ENCODE data around the gene CATSPERD.
"Not testable (repeated sequence)": the region's sequence is repeated elsewhere in the genome, so short reads cannot be mapped to it uniquely, and the experiment has no call there.

The CATSPERD gene

DNA sequence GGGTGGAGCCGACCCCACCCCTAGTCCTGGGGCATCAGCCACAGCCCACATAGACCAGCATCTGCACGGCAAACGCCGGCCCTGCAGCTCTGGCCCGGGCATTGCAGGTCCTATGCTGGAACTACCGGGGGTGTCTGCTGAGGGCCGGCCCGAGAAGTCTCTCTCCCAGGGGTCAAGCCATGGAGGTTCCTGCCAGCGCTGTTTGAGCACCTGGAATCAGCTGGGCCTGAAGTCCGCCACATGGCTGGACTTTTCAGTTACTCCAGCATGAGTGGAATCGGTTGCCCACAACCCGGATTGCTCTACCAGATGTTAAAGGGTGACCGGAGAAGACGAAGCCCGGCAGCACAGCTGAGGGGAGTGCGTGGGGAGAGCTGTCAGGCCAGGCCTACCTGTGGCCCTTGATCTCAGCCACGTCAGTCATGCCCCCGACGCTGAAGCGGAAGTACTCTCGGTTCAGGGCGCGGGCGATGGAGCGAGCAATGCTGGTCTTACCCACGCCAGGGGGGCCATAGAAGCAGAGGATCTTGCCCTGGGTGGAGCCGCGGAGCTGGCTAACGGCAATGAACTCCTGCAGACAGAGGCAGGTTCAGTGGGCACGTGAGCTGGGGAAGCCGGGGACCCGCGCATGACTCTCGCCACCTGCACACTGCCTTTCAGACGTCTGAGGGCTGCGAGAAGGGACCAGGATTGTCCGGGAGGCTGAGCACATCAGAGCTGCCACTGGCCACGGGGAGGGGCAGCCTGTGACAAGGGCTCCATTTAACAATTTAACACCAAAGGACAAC, 21.6 kb upstream of the CATSPERD start:
- DNase-seq, result no peak

DNA sequence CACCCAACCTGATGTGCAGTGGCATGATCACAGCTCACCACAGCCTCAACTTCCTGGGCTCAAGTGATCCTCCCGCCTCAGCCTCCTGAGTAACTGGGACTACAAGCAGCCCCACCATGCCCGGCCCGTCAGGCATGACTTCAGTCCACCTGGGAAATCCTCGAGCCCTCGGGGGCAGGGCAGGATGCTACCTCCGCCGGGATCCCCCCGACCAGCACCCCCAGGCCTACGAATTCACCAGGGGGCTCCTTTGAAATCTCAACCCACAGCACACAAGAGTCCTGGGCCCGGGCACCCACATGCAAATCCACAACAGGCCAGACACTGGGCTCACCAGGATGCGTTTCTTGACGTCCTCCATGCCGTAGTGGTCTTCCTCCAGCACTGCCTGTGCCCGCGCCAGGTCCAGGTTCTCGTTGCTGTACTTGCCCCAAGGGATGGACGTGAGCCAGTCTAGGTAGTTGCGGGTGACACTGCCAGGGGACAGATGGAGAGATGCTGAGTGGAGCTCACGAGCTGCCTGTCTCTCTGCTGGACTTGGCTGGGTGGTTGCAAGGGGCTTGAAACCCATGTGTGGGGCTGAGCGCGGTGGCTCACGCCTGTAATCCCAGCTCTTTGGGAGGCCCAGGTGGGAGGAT, 19.9 kb upstream of the CATSPERD start:
- DNase-seq, result no peak

DNA sequence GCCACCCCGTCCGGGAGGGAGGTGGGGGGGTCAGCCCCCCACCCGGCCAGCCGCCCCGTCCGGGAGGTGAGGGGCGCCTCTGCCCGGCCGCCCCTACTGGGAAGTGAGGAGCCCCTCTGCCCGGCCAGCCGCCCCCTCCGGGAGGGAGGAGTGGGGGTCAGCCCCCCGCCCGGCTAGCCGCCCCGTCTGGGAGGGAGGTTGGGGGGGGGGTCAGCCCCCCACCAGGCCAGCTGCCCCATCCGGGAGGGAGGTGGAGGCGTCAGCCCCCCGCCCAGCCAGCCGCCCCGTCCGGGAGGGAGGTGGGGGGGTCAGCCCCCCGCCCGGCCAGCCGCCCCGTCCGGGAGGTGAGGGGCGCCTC, 18.4 kb upstream of the CATSPERD start:
- not testable (repeated sequence) for DNase-seq

DNA sequence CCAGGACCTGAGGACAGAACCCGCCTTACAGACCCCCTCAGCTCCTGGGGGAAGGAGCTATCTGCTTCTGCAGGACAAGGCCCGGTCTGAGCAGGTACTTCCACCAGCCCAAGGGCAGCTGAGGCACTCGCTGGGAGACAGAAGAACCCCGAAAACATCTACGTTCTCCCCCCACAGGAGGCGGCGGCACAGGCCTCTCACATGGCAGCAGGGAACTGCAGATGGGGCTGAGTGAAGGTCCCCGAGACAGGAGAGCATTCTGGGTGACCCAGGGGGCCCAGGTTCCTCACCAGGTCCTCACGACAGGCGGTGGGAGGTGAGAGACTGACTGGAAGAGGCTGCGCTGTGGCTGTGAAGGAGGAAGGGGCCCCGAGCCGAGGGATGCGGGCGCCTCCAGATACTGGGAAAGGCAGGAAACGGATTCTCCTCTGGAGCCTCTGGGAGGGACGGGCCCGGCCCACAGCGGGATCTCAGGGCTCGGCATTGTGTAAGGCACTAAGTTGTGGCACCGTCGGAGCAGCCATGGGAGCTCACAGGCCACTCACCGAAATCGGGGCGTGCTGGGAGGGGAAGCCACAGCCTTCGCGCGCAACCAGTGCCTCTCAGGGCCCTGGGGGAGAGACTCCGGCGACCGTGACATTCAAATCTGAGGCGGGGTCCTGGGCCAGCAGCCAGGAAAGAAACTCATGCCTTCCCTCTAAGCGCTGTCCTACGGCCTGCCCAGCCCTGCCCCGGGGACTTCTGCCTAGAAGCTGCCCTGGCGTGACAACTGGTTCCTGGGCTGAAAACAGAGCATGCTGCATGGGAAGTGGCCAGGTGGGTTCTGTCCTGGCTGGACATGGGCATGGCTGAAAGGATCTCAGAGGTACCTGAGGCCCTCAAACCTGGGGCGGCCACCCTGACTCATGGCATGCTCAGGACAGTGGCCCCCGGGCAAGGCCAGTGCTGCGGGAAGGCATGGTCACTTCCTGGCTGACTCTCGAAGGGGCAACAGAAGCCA, 16.3 kb upstream of the CATSPERD start:
- no peak for DNase-seq

- DNase-seq, result no peak
These were observed 14.9 kb upstream of the CATSPERD start for GRCh38 chr19:5705552-5705951.

GRCh38 chr19:5706876-5707573, 13.4 kb upstream of the CATSPERD start:
- no peak for DNase-seq

DNA sequence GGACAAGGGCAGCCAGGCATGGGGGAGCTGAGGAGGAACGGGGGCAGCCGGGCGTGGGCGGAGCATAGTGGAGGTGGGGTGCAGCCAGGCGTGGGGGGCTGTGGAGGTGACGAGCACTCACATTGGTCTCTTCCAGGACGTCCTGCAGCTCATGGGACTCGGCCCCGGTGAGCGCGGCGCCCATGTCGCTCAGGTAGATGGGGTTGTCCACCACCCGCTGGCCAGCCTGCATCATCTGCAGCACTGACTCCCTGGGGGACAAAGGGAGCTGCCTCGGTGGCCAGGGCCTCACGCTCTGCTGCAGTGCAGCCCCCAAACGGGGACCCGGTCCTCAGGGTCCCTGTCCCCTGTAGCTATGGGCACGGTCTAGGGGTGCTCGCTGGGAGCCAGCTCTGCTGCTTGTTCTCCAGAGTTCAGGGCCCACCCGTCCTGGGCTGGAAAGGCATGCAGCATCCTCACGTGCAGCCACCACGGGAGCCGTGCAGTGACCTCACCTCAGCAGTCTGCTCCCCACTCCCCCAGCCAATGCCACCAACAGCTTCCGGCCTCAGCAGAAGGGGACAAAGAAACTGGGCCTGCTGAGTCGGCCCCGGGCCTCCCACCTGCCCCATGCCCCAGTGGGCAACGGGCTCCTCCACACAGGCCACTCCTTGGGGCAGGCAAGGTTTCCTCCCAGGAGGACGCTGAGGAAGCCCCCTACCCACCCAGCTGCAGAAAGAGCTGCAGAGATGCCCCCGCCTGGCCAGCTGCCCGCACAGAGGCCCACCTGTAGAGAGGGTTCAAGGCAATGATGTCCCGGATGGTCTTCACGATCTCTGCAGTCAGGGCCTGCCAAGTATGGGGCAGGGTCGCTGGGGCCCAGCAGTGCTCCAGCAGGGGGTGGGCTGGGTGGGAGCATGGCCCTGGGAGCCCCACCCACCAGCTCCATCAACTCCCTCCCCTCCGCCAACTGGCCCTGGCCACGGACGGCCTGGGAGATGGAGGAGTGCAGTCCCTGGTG, 12.6 kb upstream of the CATSPERD start:
- no peak for DNase-seq

GRCh38 chr19:5711025-5711424, 9.4 kb upstream of the CATSPERD start:
- DNase-seq, result no peak

DNA sequence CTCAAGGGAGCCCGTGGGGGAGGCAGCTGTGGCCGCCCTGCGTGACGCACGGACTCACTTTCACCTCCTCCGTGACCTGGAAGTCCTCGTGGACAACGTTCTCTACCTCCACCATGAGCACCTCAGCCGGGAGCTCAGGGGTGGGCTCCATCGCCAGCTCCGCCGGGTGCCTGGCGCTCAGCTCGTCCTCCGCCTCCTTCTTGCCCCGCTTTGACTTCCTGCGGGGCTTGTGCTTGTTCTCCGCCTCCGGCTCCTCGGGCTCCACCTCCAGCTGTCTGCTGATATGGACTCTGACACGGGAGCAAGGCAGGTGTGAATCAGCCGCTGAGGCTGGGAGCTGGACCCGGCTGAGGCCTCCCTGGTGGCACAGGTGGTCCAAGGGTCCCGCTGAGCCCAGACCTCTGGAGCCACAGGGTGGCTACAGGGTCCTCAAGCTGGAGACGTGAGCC, 8.7 kb upstream of the CATSPERD start:
- no peak for DNase-seq

DNA sequence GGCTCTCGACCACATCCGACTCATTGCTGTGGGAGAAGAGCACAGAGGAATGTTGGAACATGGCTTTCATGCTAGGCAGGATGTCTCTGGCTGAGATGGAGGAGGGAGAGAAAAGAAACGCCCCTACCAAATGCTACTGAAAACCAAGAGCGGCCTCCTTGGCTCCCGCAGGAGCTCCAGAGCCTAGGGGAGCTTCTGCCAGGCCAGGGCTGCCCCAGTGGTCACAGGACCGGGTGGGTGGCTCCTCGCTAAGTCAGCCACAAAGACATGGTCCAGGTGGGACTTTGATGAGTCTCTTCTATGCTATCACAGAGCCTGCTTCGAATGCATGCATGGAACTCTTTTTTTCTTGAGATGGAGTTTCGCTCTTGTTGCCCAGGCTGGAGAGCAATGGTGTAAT, 7.2 kb upstream of the CATSPERD start:
- no peak for DNase-seq

DNA sequence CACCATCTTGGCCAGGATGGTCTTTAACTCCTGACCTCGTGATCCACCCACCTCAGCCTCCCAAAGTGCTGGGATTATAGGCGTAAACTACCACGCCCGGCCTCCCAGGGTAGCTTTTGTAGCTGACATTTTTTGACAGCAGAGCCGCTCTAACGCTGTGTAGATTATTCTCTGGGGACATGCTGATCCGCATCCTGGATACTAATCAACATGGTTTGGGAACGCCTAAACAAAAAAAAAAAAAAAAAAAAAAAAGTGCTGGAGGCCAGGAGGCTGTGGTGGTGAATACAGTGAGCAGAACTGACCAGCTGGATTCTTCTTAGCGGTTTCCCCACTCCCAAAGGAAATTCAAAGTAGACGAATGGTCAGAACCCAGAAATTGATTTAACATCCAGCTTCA, 5.6 kb upstream of the CATSPERD start:
- DNase-seq, result no peak

GRCh38 chr19:5717215-5717935, 3.1 kb upstream of the CATSPERD start:
- DNase-seq, result no peak

DNA sequence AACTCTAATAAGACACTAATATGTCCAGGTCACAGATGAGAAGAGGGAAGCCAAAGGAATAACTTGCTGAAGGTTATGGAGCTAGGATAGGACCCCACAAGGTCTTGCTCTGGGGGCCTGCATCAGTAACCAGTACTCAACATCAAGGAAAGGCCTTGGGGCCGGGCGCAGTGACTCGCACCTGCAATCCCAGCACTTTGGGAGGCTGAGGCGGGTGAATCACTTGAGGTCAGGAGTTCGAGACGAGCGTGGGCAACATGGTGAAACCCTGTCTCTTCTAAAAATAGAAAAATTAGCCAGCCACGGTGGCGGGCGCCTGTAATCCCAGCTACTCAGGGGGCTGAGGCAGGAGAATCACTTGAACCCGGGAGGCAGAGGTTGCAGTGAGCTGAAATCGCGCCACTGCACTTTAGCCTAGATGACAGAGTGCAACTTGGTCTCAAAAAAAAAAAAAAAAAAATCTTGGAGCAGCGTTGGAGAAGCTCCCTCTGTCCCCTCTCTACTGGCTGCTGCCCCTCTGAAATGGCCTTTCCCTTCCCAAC, 2.3 kb upstream of the CATSPERD start:
- DNase-seq, result no peak

DNA sequence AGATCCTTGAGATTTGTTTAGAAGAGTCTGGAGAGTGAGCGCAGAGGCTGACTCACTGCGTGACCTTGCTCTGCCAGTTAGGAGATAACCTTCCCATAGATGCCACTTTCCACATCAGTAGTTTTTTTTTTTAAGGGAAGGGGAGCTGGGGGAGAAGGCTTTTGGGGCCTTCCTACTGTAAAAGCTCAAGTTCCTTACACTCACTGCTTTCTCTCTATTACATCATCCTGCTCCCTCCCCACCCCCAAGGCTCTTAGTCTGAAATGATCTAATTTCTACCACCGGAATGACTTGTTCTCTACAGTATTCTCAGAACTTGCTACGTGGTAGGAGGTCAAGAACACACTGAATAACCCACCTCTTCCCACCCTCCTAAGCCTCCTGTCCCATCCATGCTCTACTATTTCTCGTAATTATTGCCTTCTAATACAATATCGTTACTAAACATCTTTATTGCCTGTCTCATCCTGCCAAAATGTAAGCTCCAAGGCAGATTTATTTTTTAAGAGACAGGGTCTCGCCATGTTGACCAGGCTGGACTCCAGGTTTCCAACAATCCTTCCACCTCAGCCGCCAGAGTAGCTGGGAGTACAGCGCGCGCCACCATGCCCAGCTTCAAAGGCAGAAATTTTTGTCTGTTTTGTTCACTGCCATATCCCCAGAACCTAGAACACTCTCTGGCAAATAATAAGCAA, 1.7 kb upstream of the CATSPERD start:
- no peak for DNase-seq

- DNase-seq, result no peak
These were observed 1.0 kb upstream of the CATSPERD start for GRCh38 chr19:5719274-5719960.

DNA sequence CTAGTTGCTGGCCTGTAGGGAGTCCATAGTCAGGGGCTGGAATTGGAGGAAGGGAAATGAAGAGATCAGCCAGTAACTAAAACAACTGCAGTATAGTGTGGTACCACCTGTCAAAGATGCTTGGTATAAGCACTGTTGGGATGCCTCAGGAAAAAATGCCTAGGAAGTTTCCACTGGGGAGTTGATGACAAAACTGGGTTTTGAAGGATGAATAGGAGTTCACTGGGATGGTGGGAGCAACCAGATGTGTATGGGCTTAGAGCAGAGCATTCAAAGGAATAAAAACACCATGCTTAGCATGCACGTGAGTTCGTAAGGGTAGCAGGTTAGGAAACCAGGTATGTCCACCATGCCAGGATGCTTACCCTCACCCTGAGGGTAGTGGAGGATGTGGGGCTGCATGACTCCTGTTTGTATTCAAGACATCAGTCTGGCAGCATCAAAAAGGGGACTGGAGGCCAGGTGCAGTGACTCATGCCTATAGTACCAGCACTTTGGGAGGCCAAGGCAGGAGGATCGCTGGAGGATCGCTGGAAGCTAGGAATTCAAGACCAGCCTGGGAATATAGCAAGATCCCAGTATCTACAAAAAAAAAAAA, 7.1 kb downstream of the CATSPERD start:
- no peak for DNase-seq

DNA sequence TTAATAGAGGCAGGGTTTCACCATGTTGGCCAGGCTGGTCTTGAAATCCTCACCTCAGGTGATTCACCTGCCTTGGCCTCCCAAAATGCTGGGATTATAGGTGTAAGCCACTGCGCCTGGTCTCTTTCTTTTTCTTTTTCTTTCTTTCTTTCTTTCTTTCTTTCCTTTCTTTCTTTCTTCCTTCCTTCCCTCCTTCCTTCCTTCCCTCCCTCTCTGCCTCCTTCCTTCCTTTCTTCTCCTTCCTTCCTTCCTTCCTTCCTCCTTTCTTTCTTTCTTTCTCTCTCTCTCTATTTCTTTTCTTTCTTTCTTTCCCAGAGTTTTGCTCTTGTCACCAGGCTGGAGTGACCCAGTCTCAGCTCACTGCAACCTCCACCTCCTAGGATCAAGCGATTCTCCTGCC, 12.7 kb downstream of the CATSPERD start:
- DNase-seq, result not testable (repeated sequence)

- no peak for DNase-seq
These were observed 18.0 kb downstream of the CATSPERD start for GRCh38 chr19:5738423-5738822.

GRCh38 chr19:5742051-5742450, 21.6 kb downstream of the CATSPERD start:
- no peak for DNase-seq

Data from SW 1271 (cell line).